OCI-LY7 (cell line): ENCODE results near the gene CD8B. TPM values are rescaled to one million over a fixed set of nuclear protein-coding genes. Genes with fewer than 3 reads are reported as not detected.

Experiments
- BruUV-seq: library from RNA; stranded (reverse); fragments of 400-500 nt; replicated peaks from 2 replicates; lab custom pipeline; 2021; lab: Mats Ljungman, UMichigan
- CTCF ChIA-PET: fragments of 300-600 bp; sonication (Branson Sonifier 250); formaldehyde crosslinking; loops from one replicate; lab custom pipeline; 2022; ENCODE audit warnings: antibody characterized with exemption; ENCODE audit not compliant: unreplicated experiment; lab: Charles Lee
- POLR2A ChIA-PET: fragments of 300-600 bp; sonication (Branson Sonifier 250); formaldehyde crosslinking; loops from one replicate; lab custom pipeline; 2022; ENCODE audit warnings: antibody characterized with exemption; lab: Charles Lee
- DNase-seq: peaks from one replicate; pipeline ENCODE4 v3.0.0-alpha.2; 2015; ENCODE audit warnings: low spot score
- H2AFZ ChIP-seq: fragments of 200-600 bp; sonication (generic), shearing (Covaris generic); 2 replicates; pipeline ENCODE4 v1.6.1; 2014; ENCODE audit warnings: mild to moderate bottlenecking, antibody characterized with exemption, low read length, moderate library complexity
- H3K27ac ChIP-seq: fragments of 200-600 bp; sonication (generic); 2 replicates; pipeline ENCODE4 v1.5.1; 2014; ENCODE audit warnings: mixed run types, low read depth, mild to moderate bottlenecking, moderate library complexity, low read length, inconsistent platforms; ENCODE audit not compliant: poor library complexity, severe bottlenecking
- H3K36me3 ChIP-seq: fragments of 200-600 bp; sonication (generic); 2 replicates; pipeline ENCODE4 v1.6.1; 2014; ENCODE audit warnings: mild to moderate bottlenecking, antibody characterized with exemption, low read length, moderate library complexity, mixed read lengths; ENCODE audit not compliant: insufficient read depth
- H3K4me1 ChIP-seq: fragments of 200-600 bp; sonication (generic); 2 replicates; pipeline ENCODE4 v1.5.1; 2014; ENCODE audit warnings: mild to moderate bottlenecking, low read length; ENCODE audit not compliant: insufficient read depth, poor library complexity, severe bottlenecking
- H3K4me2 ChIP-seq: fragments of 200-600 bp; sonication (generic); 2 replicates; pipeline ENCODE4 v1.6.1; 2014; ENCODE audit warnings: mild to moderate bottlenecking, low read length
- H3K4me3 ChIP-seq: fragments of 200-600 bp; sonication (generic); 2 replicates; pipeline ENCODE4 v1.5.1; 2014; ENCODE audit warnings: mild to moderate bottlenecking, low read depth, low read length; ENCODE audit not compliant: poor library complexity, severe bottlenecking
- H3K79me2 ChIP-seq: fragments of 200-600 bp; sonication (generic); 2 replicates; pipeline ENCODE4 v1.6.1; 2016; ENCODE audit warnings: low read depth, mild to moderate bottlenecking, low read length, moderate library complexity, mixed read lengths; ENCODE audit not compliant: insufficient read depth
- H3K9me2 ChIP-seq: fragments of 200-600 bp; sonication (generic); 2 replicates; pipeline ENCODE4 v1.6.1; 2016; ENCODE audit warnings: mild to moderate bottlenecking, low read length, mixed read lengths; ENCODE audit not compliant: insufficient read depth
- H3K9me3 ChIP-seq: fragments of 200-600 bp; sonication (generic); 2 replicates; pipeline ENCODE4 v1.6.1; 2014; ENCODE audit warnings: mild to moderate bottlenecking, mixed run types, low read length, mixed read lengths
- H4K20me1 ChIP-seq: fragments of 200-600 bp; sonication (generic); 2 replicates; pipeline ENCODE4 v1.6.1; 2014; ENCODE audit warnings: mild to moderate bottlenecking, antibody characterized with exemption, low read length, moderate library complexity, mixed read lengths; ENCODE audit not compliant: insufficient read depth
- EZH2phosphoT487 ChIP-seq: fragments of 200-600 bp; sonication (generic); IDR thresholded peaks from 2 replicates; pipeline ENCODE4 v1.6.1; 2018; ENCODE audit warnings: low read depth, borderline replicate concordance, mild to moderate bottlenecking, mixed run types, antibody characterized with exemption, low read length, moderate library complexity, mixed read lengths
- intact Hi-C: fragments of 100-400 bp; cut with micrococcal nuclease; formaldehyde crosslinking; loops from one replicate; pipeline ENCODE4 v1.10.0; 2022; ENCODE audit not compliant: unreplicated experiment
- total RNA-seq, 2 experiments: library from RNA; depleted of rRNA in 1 of 2; stranded (reverse); fragments of >200 nt in 1 of 2; shearing (Covaris generic) in 1 of 2; gene quantifications; 2 replicates each; pipeline ENCODE4 v1.2.3, GENCODE V29; 2014 to 2022
- TF ChIP-seq, protein P1 (sequence below): fragments of 200-600 bp; sonication (generic); conservative IDR thresholded peaks from 2 replicates; pipeline ENCODE4 v1.5.1; 2014; ENCODE audit warnings: mild to moderate bottlenecking, antibody characterized with exemption, low read length, moderate library complexity, mixed read lengths

Gene CD8B
- total RNA-seq, 2 experiments from 2014 or later = not detected

DNA sequence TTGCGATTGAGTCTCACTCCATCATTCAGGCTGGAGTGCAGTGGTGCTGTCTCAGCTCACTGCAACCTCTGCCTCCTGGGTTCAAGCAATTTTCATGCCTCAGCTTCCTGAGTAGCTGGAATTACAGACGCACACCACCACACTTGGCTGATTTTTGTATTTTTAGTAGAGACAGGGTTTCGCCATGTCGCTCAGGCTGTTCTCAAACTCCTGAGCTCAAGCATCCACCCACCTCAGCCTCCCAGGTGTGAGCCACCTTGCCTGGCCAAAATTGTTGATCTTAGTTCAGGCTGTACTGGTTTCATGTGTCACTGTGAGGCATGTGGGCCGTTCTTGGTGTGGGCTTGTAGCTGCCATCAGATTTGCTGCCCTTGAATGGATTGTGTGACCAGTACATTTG is 89.1 kb downstream of the CD8B start:
- H3K4me1 ChIP-seq = peaks cover 6% of the 10 kb centered on the region
- no peak overlapping the region for H3K27ac ChIP-seq
- ChIA-PET CTCF (no interaction called here), POLR2A (no interaction called here)
- no peaks in the 10 kb centered on the region for H4K20me1 ChIP-seq
- H3K36me3 ChIP-seq = peaks cover 77% of the 10 kb centered on the region
- H3K79me2 ChIP-seq = no peaks in the 10 kb centered on the region
- H3K4me2 ChIP-seq = peak overlapping the region; percentile 8; the same call in 1 of the 2 replicates
- no peak overlapping the region for H2AFZ ChIP-seq
- TF ChIP-seq EZH2phosphoT487 = no peak
- TF ChIP-seq, protein P1, sequence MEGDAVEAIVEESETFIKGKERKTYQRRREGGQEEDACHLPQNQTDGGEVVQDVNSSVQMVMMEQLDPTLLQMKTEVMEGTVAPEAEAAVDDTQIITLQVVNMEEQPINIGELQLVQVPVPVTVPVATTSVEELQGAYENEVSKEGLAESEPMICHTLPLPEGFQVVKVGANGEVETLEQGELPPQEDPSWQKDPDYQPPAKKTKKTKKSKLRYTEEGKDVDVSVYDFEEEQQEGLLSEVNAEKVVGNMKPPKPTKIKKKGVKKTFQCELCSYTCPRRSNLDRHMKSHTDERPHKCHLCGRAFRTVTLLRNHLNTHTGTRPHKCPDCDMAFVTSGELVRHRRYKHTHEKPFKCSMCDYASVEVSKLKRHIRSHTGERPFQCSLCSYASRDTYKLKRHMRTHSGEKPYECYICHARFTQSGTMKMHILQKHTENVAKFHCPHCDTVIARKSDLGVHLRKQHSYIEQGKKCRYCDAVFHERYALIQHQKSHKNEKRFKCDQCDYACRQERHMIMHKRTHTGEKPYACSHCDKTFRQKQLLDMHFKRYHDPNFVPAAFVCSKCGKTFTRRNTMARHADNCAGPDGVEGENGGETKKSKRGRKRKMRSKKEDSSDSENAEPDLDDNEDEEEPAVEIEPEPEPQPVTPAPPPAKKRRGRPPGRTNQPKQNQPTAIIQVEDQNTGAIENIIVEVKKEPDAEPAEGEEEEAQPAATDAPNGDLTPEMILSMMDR = no peak
- peak; percentile 9 for DNase-seq
- no peak overlapping the region for H3K4me3 ChIP-seq
- intact Hi-C loops = no loop called here
- H3K9me2 ChIP-seq = no peaks in the 10 kb centered on the region
- BruUV-seq = no TSS peak
- H3K9me3 ChIP-seq = no peaks in the 10 kb centered on the region

DNA sequence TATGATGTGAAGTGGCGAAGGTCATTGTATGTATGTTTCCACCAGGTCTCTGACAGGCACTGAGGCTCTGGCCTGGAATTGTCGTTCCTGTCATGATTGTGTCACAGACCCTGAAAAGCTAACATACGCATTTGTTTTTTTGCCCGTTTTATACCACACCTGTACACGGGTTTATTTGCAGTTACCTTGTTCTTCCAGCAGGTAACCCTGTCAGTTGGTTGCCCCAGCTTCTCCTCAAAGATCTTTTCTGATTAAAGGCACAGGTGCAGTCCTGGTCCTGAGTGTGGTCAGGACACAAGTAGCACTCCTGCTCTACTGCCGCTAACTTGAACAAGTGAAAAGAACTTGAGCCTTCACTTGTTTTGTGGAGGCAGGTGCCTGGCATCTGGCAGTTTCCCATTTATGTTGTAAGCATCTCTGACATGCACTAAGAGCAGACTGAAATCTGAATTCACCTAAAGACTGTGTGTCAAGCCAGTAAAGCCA is 90.8 kb downstream of the CD8B start:
- peaks cover 85% of the 10 kb centered on the region for H3K36me3 ChIP-seq
- peaks cover 6% of the 10 kb centered on the region for H3K4me1 ChIP-seq
- H3K79me2 ChIP-seq = no peaks in the 10 kb centered on the region
- no peaks in the 10 kb centered on the region for H3K9me3 ChIP-seq
- H2AFZ ChIP-seq = no peak overlapping the region
- no peak overlapping the region for H3K4me2 ChIP-seq
- POLR2A ChIA-PET = interaction anchor here (1.2 kb wide), 1 partner anchor 9 kb away, joined by 4 read pairs; no protein-coding TSS in a partner anchor
- no peak overlapping the region for H3K27ac ChIP-seq
- H3K9me2 ChIP-seq = no peaks in the 10 kb centered on the region
- H3K4me3 ChIP-seq = no peak overlapping the region
- TF ChIP-seq, protein P1 = no peak
- TF ChIP-seq EZH2phosphoT487 = no peak
- intact Hi-C loops = no loop called here
- BruUV-seq = no TSS peak
- H4K20me1 ChIP-seq = no peaks in the 10 kb centered on the region
- DNase-seq = no peak
- CTCF ChIA-PET = no interaction called here

DNA sequence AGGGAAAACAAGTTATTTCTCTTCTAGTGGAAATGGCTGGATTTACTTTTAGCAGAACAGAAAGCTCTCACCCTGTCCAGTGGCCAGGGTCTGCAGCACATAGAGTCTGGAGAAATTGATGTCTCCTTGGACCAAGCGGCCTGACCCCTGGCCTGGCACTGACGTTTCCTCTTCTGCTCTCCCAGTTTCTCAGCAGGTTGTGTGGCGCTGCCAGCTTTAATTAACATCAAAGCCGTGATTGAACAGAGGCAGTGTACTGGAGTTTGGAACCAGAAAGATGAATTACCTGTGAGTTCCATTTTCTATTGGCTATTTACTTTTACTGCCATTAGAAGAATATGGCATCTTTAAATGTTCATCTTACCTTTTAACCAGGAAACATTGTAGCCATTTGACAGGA is 91.8 kb downstream of the CD8B start:
- H3K79me2 ChIP-seq = no peaks in the 10 kb centered on the region
- H3K4me2 ChIP-seq = no peak overlapping the region
- no peaks in the 10 kb centered on the region for H3K9me3 ChIP-seq
- H2AFZ ChIP-seq = no peak overlapping the region
- no peak for DNase-seq
- no peaks in the 10 kb centered on the region for H4K20me1 ChIP-seq
- TF ChIP-seq, protein P1 = no peak
- no peak for TF ChIP-seq EZH2phosphoT487
- BruUV-seq = no TSS peak
- peaks cover 6% of the 10 kb centered on the region for H3K4me1 ChIP-seq
- intact Hi-C loops = no loop called here
- H3K4me3 ChIP-seq = no peak overlapping the region
- H3K27ac ChIP-seq = no peak overlapping the region
- POLR2A ChIA-PET = interaction anchor here (1.2 kb wide), 1 partner anchor 10 kb away, joined by 4 read pairs; no protein-coding TSS in a partner anchor
- H3K36me3 ChIP-seq = peaks cover 89% of the 10 kb centered on the region
- CTCF ChIA-PET = interaction anchor here (0.5 kb wide), 1 partner anchor 187 kb away, joined by 3 read pairs; no protein-coding TSS in a partner anchor
- no peaks in the 10 kb centered on the region for H3K9me2 ChIP-seq
